ENCODE measurements around the gene ATP6V0E2.

- no peak for TF ChIP-seq CTCF (IDR thresholded peaks at IDR 0.05; ENCODE audit: low read length)
- TF ChIP-seq EZH2 (optimal IDR thresholded peaks at IDR 0.05; ENCODE audit: low read depth, low read length), result no peak
- TF ChIP-seq EZH2phosphoT487 (IDR thresholded peaks at IDR 0.05; ENCODE audit: low read length), result no peak
These were observed 36.1 kb upstream of the ATP6V0E2 start for GRCh38 chr7:149837564-149838223.

Data from MM.1S (cell line).